Duodenal mucosa (tissue), 2 donors: Measurements from ENCODE around the gene MAML3.

ENCODE experiments used
- H3K27ac ChIP-seq: one replicate; pipeline ENCODE4 v1.7.0; 2013; ENCODE audit warnings: low read depth, low read length
- H3K27me3 ChIP-seq, 2 donors: one replicate each; pipeline ENCODE4 v1.7.0; 2013; ENCODE audit warnings: low read length in 2 of 2, control low read depth in 1 of 2; ENCODE audit not compliant: insufficient read depth in 2 of 2, control insufficient read depth in 1 of 2
- H3K36me3 ChIP-seq, 2 donors: one replicate each; pipeline ENCODE4 v1.7.0; 2013; ENCODE audit warnings: low read length in 2 of 2, control low read depth in 1 of 2; ENCODE audit not compliant: insufficient read depth in 2 of 2, control insufficient read depth in 1 of 2
- H3K4me1 ChIP-seq, 2 donors: one replicate each; pipeline ENCODE4 v1.7.0; 2013; ENCODE audit warnings: low read length in 2 of 2, control low read depth in 1 of 2; ENCODE audit not compliant: insufficient read depth in 2 of 2, control insufficient read depth in 1 of 2
- H3K4me3 ChIP-seq, 2 donors: one replicate each; pipeline ENCODE4 v1.7.0; 2013; ENCODE audit warnings: low read length in 2 of 2, low read depth in 1 of 2
- H3K9ac ChIP-seq, 2 donors: one replicate each; pipeline ENCODE4 v1.7.0; 2013; ENCODE audit warnings: low read length in 2 of 2, low read depth in 1 of 2
- H3K9me3 ChIP-seq, 2 donors: one replicate each; pipeline ENCODE4 v1.7.0; 2013; ENCODE audit warnings: low read length in 2 of 2, control low read depth in 1 of 2; ENCODE audit not compliant: control insufficient read depth in 1 of 2

Gene MAML3

DNA sequence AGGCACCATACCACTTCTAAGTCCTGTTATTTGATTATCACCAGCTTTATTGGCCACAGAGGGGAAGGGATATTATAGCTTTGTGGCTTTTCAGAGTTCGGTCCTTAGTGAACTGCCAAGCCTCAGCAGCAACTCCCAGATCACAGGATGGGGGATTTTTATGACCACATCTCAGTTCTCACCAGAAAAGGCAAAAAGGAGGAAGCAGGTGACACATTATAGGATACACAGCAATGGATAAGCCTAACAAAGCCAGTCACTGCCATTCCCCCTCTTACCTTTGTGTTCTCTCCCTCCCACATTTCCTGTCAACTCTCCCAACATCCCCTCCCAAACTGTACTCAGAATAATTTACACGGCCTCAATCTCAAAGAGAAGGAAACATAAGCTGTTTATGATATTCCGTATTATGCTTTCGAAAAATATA, 345.6 kb downstream of the MAML3 start:
- no peaks in the 10 kb centered on the region for H3K36me3 ChIP-seq
- no peak overlapping the region for H3K4me3 ChIP-seq
- no peaks in the 10 kb centered on the region for H3K27me3 ChIP-seq
- H3K9ac ChIP-seq, result no peak overlapping the region
- H3K27ac ChIP-seq, result no peak overlapping the region
- peaks cover 0 to 7% of the 10 kb centered on the region in 2 donors for H3K9me3 ChIP-seq
- H3K4me1 ChIP-seq, result peaks cover 12 to 14% of the 10 kb centered on the region in 2 donors

DNA sequence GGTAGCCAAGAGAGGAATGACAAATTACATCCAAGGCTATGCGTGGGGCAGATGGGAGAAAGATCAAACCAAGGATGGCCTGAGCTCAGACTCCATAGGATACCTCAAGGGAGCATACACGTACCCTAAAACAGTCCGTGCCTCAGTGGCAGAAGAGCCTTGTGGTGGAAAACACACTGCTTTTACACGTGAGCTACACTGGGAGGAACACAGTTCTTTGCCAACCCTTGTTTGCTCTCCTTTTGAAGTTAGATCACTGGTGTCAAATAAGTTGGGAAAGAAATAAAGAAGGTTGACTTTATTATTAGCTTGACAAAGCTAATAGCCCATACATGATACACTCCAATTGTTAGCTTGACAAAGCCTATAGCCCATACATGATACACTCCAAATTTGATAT, 346.5 kb downstream of the MAML3 start:
- Histone ChIP-seq H3K4me3 (no peak overlapping the region), H3K27me3 (no peaks in the 10 kb centered on the region), H3K27ac (no peak overlapping the region), H3K9ac (no peak overlapping the region), H3K36me3 (no peaks in the 10 kb centered on the region), H3K9me3 (peaks cover 0 to 7% of the 10 kb centered on the region in 2 donors), H3K4me1 (peaks cover 12 to 14% of the 10 kb centered on the region in 2 donors)

DNA sequence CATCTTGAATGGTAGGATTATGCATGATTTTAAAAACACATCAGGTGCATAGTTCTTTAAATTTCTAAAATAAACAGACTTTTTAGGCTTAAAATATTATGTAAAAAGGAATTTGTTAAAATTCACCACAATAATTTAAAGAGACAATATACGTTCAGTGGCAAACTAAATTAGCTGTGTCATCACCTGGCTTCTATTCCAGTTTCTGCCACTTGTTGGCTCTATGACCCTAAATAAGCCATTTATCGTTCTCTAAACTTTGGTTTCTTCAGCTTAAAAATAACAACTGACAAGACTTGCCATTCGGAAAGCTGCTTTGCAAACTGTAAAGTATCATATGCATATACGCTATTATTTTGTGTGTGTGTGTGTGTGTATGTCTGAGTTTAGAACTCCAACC, 347.1 kb downstream of the MAML3 start:
- Histone ChIP-seq H3K27me3 (no peaks in the 10 kb centered on the region), H3K4me3 (no peak overlapping the region), H3K9me3 (peaks cover 0 to 7% of the 10 kb centered on the region in 2 donors), H3K4me1 (peaks cover 12 to 14% of the 10 kb centered on the region in 2 donors), H3K9ac (no peak overlapping the region), H3K36me3 (no peaks in the 10 kb centered on the region), H3K27ac (no peak overlapping the region)

DNA sequence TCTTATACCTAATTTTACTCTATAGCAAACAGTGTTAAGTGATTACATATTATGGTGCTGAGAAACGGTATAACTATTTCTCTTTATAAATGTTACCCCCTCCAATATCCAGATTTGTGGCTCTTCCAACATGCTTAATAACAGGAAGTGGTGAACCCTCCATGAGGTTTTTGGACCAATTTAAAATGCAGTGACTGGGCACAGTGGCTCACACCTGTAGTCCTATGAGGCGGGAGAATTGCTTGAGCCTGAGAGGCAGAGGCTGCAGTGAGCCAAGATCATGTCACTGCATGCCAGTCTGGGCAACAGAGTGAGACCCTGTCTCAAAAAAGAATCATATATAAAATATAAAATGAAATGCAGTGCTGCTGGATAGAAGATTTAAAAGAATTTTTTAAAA, 351.1 kb downstream of the MAML3 start:
- H3K27me3 ChIP-seq, result no peaks in the 10 kb centered on the region
- no peaks in the 10 kb centered on the region for H3K4me1 ChIP-seq
- no peak overlapping the region for H3K27ac ChIP-seq
- no peaks in the 10 kb centered on the region for H3K9me3 ChIP-seq
- H3K9ac ChIP-seq, result no peak overlapping the region
- H3K36me3 ChIP-seq, result no peaks in the 10 kb centered on the region
- H3K4me3 ChIP-seq, result no peak overlapping the region

DNA sequence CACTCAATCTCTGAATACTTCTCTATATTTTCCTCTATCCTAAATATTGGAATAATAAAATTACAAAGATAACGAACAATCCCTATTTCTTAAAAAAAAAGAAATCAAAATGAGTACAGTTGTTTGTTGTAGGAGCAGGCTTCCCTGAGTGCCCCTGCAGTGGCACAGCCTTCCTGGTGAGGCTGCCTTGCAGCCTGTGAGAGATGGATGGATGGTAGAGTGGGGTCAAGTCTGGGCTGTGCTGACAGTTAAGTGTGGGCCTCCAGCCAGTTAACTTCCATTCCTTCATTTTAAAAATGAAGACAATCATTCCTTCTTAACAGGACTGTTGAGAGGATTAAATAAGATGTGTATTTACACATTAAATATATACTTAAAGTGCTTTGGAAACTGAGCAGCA, 351.5 kb downstream of the MAML3 start:
- no peak overlapping the region for H3K4me3 ChIP-seq
- no peaks in the 10 kb centered on the region for H3K36me3 ChIP-seq
- H3K4me1 ChIP-seq, result no peaks in the 10 kb centered on the region
- no peaks in the 10 kb centered on the region for H3K9me3 ChIP-seq
- H3K27me3 ChIP-seq, result no peaks in the 10 kb centered on the region
- no peak overlapping the region for H3K27ac ChIP-seq
- H3K9ac ChIP-seq, result no peak overlapping the region

DNA sequence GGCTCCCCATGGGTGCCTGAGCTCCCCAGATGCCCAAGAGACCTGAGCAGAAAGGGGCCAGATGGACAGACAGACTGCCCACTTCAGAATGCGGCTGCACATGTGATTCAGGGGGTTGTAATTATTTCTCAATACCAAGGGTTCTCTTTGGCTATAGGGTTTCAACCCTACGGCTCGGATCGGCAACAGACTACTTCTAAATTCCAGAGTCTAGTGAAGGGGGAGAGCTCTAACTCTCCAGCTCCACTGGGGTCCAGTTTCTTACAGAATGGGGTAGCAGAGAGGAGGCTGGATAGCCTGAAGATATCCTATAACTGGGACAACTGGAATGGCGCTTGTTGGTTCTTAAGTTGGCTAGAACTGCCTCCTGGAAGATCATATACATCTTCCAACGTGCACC, 352.1 kb downstream of the MAML3 start:
- Histone ChIP-seq H3K27ac (no peak overlapping the region), H3K9me3 (no peaks in the 10 kb centered on the region), H3K4me1 (no peaks in the 10 kb centered on the region)

DNA sequence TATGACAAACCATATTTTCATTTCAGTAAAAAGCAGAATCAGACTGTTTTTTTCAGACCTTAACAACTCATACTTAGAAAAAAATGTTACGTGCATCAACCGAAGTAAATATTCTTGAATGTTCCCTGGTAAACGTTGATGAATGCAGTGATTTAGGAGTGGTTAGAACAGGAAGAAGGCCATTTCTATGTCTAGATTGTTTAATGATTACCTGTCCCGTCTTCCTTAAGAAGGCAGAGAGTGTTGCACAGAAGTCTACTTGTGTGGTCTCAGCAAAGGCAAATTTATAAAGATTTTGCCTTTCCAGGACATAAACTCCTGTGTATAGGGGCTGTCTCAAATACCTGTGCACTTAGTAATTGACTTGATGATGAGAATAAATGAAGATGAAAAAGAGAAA, 353.9 kb downstream of the MAML3 start:
- no peak overlapping the region for H3K9ac ChIP-seq
- H3K27me3 ChIP-seq, result no peaks in the 10 kb centered on the region
- H3K4me1 ChIP-seq, result no peaks in the 10 kb centered on the region
- no peaks in the 10 kb centered on the region for H3K9me3 ChIP-seq
- no peaks in the 10 kb centered on the region for H3K36me3 ChIP-seq
- no peak overlapping the region for H3K27ac ChIP-seq
- no peak overlapping the region for H3K4me3 ChIP-seq

More for the DNA sequence above, 352.1 kb downstream of the MAML3 start:
- no peak overlapping the region for H3K9ac ChIP-seq
- no peaks in the 10 kb centered on the region for H3K36me3 ChIP-seq
- no peaks in the 10 kb centered on the region for H3K27me3 ChIP-seq
- H3K4me3 ChIP-seq, result no peak overlapping the region

DNA sequence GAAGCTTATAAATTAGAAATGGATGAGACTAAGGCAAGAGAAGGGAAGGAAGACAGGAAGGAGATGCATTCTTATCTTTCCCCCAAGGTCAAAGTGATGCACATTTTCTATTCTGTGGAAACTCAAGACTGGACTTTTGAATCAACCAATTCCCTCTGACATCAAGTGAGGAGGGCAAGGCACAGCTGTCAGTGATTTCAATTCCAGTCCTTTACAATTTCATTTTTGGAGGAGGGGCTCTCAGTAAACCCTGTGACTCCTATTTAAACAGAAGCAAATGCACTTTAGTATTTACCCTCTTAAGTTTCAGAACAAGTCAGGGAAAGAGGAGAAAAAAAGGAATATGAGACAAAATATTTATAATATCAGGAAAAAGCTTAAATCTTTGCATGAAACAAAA, 354.4 kb downstream of the MAML3 start:
- Histone ChIP-seq H3K27me3 (no peaks in the 10 kb centered on the region), H3K36me3 (no peaks in the 10 kb centered on the region), H3K27ac (no peak overlapping the region), H3K4me3 (no peak overlapping the region), H3K9ac (no peak overlapping the region), H3K9me3 (no peaks in the 10 kb centered on the region), H3K4me1 (no peaks in the 10 kb centered on the region)

DNA sequence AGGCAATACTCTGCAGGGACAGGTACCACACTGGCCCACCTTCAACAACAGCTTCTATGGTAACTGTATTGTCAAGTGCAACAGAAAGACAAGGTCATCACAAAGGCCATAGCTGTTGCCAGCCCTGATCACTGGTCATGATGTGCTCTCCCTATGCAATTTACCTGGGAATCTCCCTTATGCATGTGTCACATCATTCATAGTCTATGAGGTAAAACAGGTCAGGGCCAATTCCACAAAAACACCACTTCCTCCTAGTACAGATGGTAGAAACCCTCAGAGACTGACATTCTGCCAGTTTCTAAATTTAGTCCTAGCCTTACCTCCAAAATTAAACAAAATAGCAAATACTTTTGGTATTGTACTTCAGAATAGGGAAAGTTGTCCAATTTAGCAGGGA, 355.5 kb downstream of the MAML3 start:
- Histone ChIP-seq H3K4me3 (no peak overlapping the region), H3K36me3 (no peaks in the 10 kb centered on the region), H3K27ac (no peak overlapping the region), H3K27me3 (no peaks in the 10 kb centered on the region), H3K4me1 (no peaks in the 10 kb centered on the region), H3K9me3 (no peaks in the 10 kb centered on the region), H3K9ac (no peak overlapping the region)

DNA sequence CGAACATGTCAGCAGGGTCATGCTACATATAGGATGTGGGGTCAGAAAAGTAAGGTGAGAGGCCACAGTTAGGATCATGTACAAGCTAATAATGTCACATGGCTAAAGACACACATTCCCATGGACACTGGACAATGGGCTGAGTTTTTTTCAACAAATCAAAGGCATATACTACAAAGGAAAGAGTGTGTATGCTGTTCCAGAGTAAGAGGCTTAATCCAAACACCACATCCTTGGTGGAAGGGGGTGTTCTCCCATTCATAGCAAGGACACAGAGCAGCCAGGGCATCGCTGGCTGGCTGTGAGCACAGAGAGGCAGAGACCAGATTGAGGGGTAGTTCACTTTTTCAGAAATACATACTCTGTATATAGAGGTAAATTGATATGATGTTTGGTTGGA, 356.7 kb downstream of the MAML3 start:
- no peak overlapping the region for H3K27ac ChIP-seq
- no peaks in the 10 kb centered on the region for H3K4me1 ChIP-seq
- no peak overlapping the region for H3K9ac ChIP-seq
- no peaks in the 10 kb centered on the region for H3K9me3 ChIP-seq
- no peaks in the 10 kb centered on the region for H3K27me3 ChIP-seq
- no peaks in the 10 kb centered on the region for H3K36me3 ChIP-seq
- no peak overlapping the region for H3K4me3 ChIP-seq
